ENCODE data around the gene STX19. TPM values are rescaled to one million over a fixed set of nuclear protein-coding genes. Genes with fewer than 3 reads are reported as not detected.

The STX19 gene
- total and polyA plus RNA-seq, 8 donors: 1.7 to 21.1 (median 9.2) TPM; not detected in 3

GRCh38 chr3:94026623-94027022 lies 1.8 kb downstream of the STX19 start:
- WGBS, 5 donors: 28 to 57% (median 38%) methylated on average over 2 of the region's 2 CpGs
- peak overlapping the region in 4 of 5 donors; percentile 71 to 78 (median 74) for H3K27ac ChIP-seq
- H3K4me3 ChIP-seq: peak overlapping the region in 3 of 4 donors; percentile 24 to 29 (median 26)

DNA sequence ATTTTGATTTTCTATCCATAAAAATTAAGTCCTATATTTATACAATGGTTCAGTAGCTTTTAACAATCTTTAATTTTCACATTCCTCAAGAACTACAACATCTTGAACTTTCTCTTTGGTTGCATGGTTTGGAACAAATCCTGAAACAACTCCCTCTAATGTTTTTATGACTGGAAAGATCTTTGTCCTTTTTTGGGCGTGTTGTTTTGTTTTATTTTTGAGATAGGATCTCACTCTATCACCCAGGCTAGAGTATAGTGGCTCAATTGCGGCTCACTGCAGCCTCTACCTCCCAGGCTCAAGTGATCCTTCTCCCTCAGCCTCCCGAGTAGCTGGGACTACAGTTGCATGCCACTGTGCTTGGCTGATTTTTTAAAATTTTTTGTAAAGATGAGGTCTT lies 4.0 kb downstream of the STX19 start:
- Histone ChIP-seq H3K27ac (no peak overlapping the region), H3K4me1 (peaks cover 0 to 19% (median 8%) of the 10 kb centered on the region in 4 donors), H3K9me3 (no peaks in the 10 kb centered on the region), H3K36me3 (no peaks in the 10 kb centered on the region), H3K4me3 (no peak overlapping the region), H3K27me3 (no peaks in the 10 kb centered on the region)
- TF ChIP-seq POLR2AphosphoS5 (IDR thresholded peaks at IDR 0.05) (no peak), EP300 (IDR thresholded peaks at IDR 0.05) (no peak), POLR2A (IDR thresholded peaks at IDR 0.05) (no peak)
- TF ChIP-seq, protein P1, sequence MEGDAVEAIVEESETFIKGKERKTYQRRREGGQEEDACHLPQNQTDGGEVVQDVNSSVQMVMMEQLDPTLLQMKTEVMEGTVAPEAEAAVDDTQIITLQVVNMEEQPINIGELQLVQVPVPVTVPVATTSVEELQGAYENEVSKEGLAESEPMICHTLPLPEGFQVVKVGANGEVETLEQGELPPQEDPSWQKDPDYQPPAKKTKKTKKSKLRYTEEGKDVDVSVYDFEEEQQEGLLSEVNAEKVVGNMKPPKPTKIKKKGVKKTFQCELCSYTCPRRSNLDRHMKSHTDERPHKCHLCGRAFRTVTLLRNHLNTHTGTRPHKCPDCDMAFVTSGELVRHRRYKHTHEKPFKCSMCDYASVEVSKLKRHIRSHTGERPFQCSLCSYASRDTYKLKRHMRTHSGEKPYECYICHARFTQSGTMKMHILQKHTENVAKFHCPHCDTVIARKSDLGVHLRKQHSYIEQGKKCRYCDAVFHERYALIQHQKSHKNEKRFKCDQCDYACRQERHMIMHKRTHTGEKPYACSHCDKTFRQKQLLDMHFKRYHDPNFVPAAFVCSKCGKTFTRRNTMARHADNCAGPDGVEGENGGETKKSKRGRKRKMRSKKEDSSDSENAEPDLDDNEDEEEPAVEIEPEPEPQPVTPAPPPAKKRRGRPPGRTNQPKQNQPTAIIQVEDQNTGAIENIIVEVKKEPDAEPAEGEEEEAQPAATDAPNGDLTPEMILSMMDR (IDR thresholded peaks at IDR 0.05): no peak
- intact Hi-C loops (cut with DNase I; ENCODE audit: low total_unique reads): no loop called here
- 55 to 68% (median 63%) methylated on average over 3 of the region's 3 CpGs for WGBS, 5 donors
- DNase-seq: no peak

More at GRCh38 chr3:94026623-94027022, 1.8 kb downstream of the STX19 start:
- H3K9me3 ChIP-seq: no peaks in the 10 kb centered on the region
- no peak for DNase-seq
- TF ChIP-seq, protein P1 (IDR thresholded peaks at IDR 0.05): no peak
- TF ChIP-seq POLR2AphosphoS5 (IDR thresholded peaks at IDR 0.05) (no peak), POLR2A (IDR thresholded peaks at IDR 0.05) (no peak), EP300 (IDR thresholded peaks at IDR 0.05) (no peak)
- intact Hi-C loops (cut with DNase I; ENCODE audit: low total_unique reads): no loop called here
- H3K27me3 ChIP-seq: no peaks in the 10 kb centered on the region
- H3K36me3 ChIP-seq: no peaks in the 10 kb centered on the region
- H3K4me1 ChIP-seq: peaks cover 0 to 19% (median 8%) of the 10 kb centered on the region in 4 donors

GRCh38 chr3:94020293-94020692 lies 8.1 kb downstream of the STX19 start:
- no peaks in the 10 kb centered on the region for H3K27me3 ChIP-seq
- intact Hi-C loops (cut with DNase I; ENCODE audit: low total_unique reads): no loop called here
- no peak overlapping the region for H3K4me3 ChIP-seq
- no peak overlapping the region for H3K27ac ChIP-seq
- WGBS, 5 donors: 73 to 86% (median 79%) methylated on average over 3 of the region's 3 CpGs
- no peaks in the 10 kb centered on the region for H3K9me3 ChIP-seq
- peaks cover 0 to 4% (median 0%) of the 10 kb centered on the region in 4 donors for H3K36me3 ChIP-seq
- peaks cover 0 to 16% (median 6%) of the 10 kb centered on the region in 4 donors for H3K4me1 ChIP-seq
- DNase-seq: no peak
- TF ChIP-seq EP300 (IDR thresholded peaks at IDR 0.05) (no peak), POLR2AphosphoS5 (IDR thresholded peaks at IDR 0.05) (no peak), POLR2A (IDR thresholded peaks at IDR 0.05) (no peak)
- TF ChIP-seq, protein P1 (IDR thresholded peaks at IDR 0.05): no peak

DNA sequence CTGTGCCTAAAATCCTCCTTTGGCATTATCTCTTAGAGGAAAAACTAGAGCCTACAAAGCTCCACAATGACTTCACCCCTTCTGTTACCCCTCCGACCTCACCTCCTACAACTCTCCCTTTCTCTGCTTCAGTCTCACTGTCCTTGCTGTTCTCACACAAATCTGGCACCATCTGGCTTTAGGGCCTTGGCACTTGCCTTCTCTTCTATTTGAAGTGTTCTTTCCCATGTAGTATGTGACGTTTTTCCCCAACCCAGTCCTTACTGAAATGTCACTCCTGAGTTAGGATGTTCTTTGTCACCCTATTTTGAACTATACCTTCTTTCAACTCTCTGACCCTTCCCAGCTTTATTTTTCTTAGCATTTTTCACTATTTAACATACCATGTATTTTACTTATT lies 8.7 kb downstream of the STX19 start:
- no peak for TF ChIP-seq POLR2AphosphoS5 (IDR thresholded peaks at IDR 0.05)
- intact Hi-C loops (cut with DNase I; ENCODE audit: low total_unique reads): no loop called here

DNA sequence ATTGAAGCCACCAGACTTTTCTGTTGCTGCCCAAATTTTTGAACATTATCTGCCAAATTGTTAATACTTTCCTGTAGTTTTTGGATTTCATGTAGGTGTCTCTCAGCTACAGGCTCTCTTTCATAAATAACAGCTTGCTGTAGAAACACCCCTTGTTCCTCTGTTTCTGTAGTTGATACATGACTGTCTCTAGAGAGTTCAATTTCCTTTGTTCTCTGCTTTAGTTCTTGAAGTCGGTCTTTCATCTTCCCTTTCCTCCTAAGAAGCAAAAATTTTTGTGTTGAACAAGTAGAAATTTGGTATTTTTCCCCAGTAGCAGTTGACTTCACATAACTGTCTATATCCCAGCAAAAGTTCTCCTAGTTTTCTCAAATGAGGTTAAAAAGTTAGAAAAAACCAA lies 13.4 kb downstream of the STX19 start:
- H3K9me3 ChIP-seq: no peaks in the 10 kb centered on the region
- TF ChIP-seq POLR2A (IDR thresholded peaks at IDR 0.05) (no peak), POLR2AphosphoS5 (IDR thresholded peaks at IDR 0.05) (no peak), EP300 (IDR thresholded peaks at IDR 0.05) (no peak)
- TF ChIP-seq, protein P1 (IDR thresholded peaks at IDR 0.05): no peak
- H3K36me3 ChIP-seq: peaks cover 0 to 11% (median 0%) of the 10 kb centered on the region in 4 donors
- intact Hi-C loops (cut with DNase I; ENCODE audit: low total_unique reads): no loop called here
- WGBS, 5 donors: 78 to 92% (median 89%) methylated on average over 1 of the region's 1 CpG
- no peak for DNase-seq
- no peak overlapping the region for H3K27ac ChIP-seq
- H3K4me1 ChIP-seq: peaks cover 0 to 8% (median 0%) of the 10 kb centered on the region in 4 donors
- no peak overlapping the region for H3K4me3 ChIP-seq
- no peaks in the 10 kb centered on the region for H3K27me3 ChIP-seq

More for the DNA sequence above, 8.7 kb downstream of the STX19 start:
- Histone ChIP-seq H3K27ac (no peak overlapping the region), H3K4me3 (no peak overlapping the region), H3K9me3 (no peaks in the 10 kb centered on the region), H3K27me3 (no peaks in the 10 kb centered on the region), H3K36me3 (peaks cover 0 to 10% (median 0%) of the 10 kb centered on the region in 4 donors), H3K4me1 (peaks cover 0 to 9% (median 3%) of the 10 kb centered on the region in 4 donors)
- no peak for DNase-seq
- WGBS, 5 donors: 81 to 89% (median 86%) methylated on average over 2 of the region's 2 CpGs

All from stomach (tissue), 9 donors.